GM23248 (cell line): ENCODE measurements around the gene SEPTIN5. TPM values are rescaled to one million over a fixed set of nuclear protein-coding genes. Genes with fewer than 3 reads are reported as not detected.

Source experiments
- DNase-seq: peaks from one replicate; pipeline ENCODE4 v3.0.0-alpha.2; 2015
- H2AFZ ChIP-seq: fragments of 200-600 bp; sonication (generic); 2 replicates; pipeline ENCODE4 v1.6.1; 2016; ENCODE audit warnings: antibody characterized with exemption
- H3F3A ChIP-seq: fragments of 200-600 bp; sonication (generic); 2 replicates; pipeline ENCODE4 v1.6.1; 2016; ENCODE audit warnings: mild to moderate bottlenecking, antibody characterized with exemption, mixed run types; ENCODE audit not compliant: insufficient read depth
- H3K27ac ChIP-seq: fragments of 200-600 bp; sonication (generic); 2 replicates; pipeline ENCODE4 v1.5.1; 2016; ENCODE audit warnings: mild to moderate bottlenecking
- H3K27me3 ChIP-seq: fragments of 200-600 bp; sonication (generic); replicated peaks from 2 replicates; pipeline ENCODE4 v1.6.1; 2016; ENCODE audit warnings: mild to moderate bottlenecking; ENCODE audit not compliant: insufficient read depth
- H3K36me3 ChIP-seq: fragments of 200-600 bp; sonication (generic); 2 replicates; pipeline ENCODE4 v1.6.1; 2016; ENCODE audit warnings: low read depth, mild to moderate bottlenecking
- H3K4me1 ChIP-seq: fragments of 200-600 bp; sonication (generic); 2 replicates; pipeline ENCODE4 v1.6.1; 2016; ENCODE audit warnings: mild to moderate bottlenecking; ENCODE audit not compliant: insufficient read depth
- H3K4me2 ChIP-seq: fragments of 200-600 bp; sonication (generic); one replicate; pipeline ENCODE4 v1.6.1; 2016; ENCODE audit warnings: mild to moderate bottlenecking; ENCODE audit not compliant: unreplicated experiment
- H3K4me3 ChIP-seq: fragments of 200-600 bp; sonication (generic); 2 replicates; pipeline ENCODE4 v1.5.1; 2016; ENCODE audit warnings: mild to moderate bottlenecking
- H3K79me2 ChIP-seq: fragments of 200-600 bp; sonication (generic); 2 replicates; pipeline ENCODE4 v1.6.1; 2016; ENCODE audit warnings: mild to moderate bottlenecking; ENCODE audit not compliant: insufficient read depth
- H3K9ac ChIP-seq: fragments of 200-600 bp; sonication (generic); 2 replicates; pipeline ENCODE4 v1.6.1; 2016; ENCODE audit warnings: mild to moderate bottlenecking
- H3K9me2 ChIP-seq: fragments of 200-600 bp; sonication (generic); 2 replicates; pipeline ENCODE4 v1.6.1; 2016; ENCODE audit warnings: mixed run types, mild to moderate bottlenecking, moderate library complexity; ENCODE audit not compliant: insufficient read depth
- H3K9me3 ChIP-seq: fragments of 200-600 bp; sonication (generic); one replicate; pipeline ENCODE4 v1.6.1; 2017; ENCODE audit warnings: low read depth
- H4K20me1 ChIP-seq: fragments of 200-600 bp; sonication (generic); 2 replicates; pipeline ENCODE4 v1.6.0; 2016; ENCODE audit not compliant: insufficient read depth
- EZH2 ChIP-seq: fragments of 200-600 bp; sonication (generic); IDR thresholded peaks from 2 replicates; pipeline ENCODE4 v1.6.1; 2018; ENCODE audit warnings: antibody characterized with exemption, mild to moderate bottlenecking; ENCODE audit not compliant: insufficient read depth, poor library complexity, severe bottlenecking
- EZH2phosphoT487 ChIP-seq: fragments of 200-600 bp; sonication (generic); IDR thresholded peaks from 2 replicates; pipeline ENCODE4 v1.6.1; 2018; ENCODE audit warnings: antibody characterized with exemption, moderate library complexity, mild to moderate bottlenecking, low read depth; ENCODE audit not compliant: insufficient read depth
- WGBS, 2 experiments: methylation state at CpG; one replicate each; pipeline ENCODE4 v1.1.6; 2015 to 2017; ENCODE audit warnings: low lambda C conversion rate in 2 of 2, low coverage in 1 of 2; ENCODE audit errors: missing lambda C conversion rate in 2 of 2; 5-methylcytosine and 5-hydroxymethylcytosine counted together
- in situ Hi-C: fragments of 300-500 bp; cut with MboI; formaldehyde crosslinking; loops from 2 replicates; pipeline ENCODE4 v1.15.0; 2020
- polyA plus RNA-seq: library from polyadenylated mRNA; unstranded; fragments of >200 nt; fragmentation: Nextera tagmentation; extraction: Ambion mirVana; gene quantifications from 2 replicates; pipeline ENCODE4 v1.2.1, GENCODE V29; 2016
- total RNA-seq: library from RNA; depleted of rRNA; stranded (reverse); fragments of >200 nt; shearing (Covaris generic); gene quantifications from 2 replicates; pipeline ENCODE4 v1.2.3, GENCODE V29; 2014

SEPTIN5 gene
- total and polyA plus RNA-seq, 2 experiments from 2014 or later = 17.0 to 31.5 TPM

DNA sequence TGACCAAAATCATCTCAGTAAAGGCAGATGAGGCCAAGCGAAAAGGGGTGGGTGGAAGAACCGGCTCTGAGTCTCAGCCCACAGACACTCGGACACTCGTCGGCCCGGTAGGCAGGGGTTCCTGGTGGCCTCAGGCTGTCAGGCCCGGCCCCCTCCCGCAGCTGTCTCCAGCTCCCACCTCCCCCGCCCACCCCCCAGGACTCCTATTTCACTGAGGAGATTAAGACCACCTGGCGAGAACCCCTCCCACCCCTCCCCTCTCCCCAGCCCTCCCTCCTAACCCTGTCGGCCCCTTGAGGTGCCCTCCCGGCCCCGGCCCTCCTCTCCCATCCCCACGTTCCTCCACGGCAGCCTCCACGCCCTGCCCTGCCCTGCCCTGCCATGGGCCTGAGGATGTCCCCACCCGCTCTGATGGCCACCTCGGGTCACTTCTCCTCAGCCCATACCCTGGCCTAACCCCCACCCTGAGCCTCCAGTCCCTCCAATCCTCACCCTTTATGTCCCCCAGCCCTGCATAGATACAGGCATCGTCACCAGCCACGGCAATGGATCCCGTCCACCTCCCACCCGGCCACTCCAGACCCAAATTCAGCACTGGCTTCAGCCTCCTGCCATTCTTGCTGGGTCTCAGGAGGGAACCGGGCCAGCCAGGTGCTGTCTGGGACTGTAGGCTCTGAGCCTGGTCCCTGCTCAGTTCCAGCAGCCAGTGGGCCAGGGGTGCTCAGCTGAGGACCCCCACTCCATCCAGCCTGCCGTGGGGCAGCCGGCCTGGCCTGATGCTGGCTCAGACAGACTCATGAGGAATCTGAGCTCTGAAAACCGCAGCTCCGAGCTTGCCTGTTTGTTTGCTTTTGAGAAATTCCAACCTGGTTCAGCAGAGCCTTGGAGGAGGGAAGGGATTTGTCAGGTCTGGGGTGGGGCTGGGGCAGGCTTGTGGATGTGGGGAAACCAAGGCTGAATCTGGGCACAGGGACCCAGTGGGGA, 36.5 kb downstream of the SEPTIN5 start:
- in situ Hi-C loops = no loop called here
- WGBS, 2 experiments = 69 to 77% methylated on average over 13 to 23 of the region's 27 CpGs
- Histone ChIP-seq H3K4me1 (0 out of 2 replicates have a peak, but pooled peaks cover 4% of the 10 kb centered on the region), H4K20me1 (no peaks in the 10 kb centered on the region), H3K9me3 (no peaks in the 10 kb centered on the region), H3F3A (no peaks in the 10 kb centered on the region), H3K9me2 (no peaks in the 10 kb centered on the region), H3K27me3 (peaks cover 18% of the 10 kb centered on the region; the same call in 1 of the 2 replicates), H3K27ac (no peak overlapping the region), H3K4me2 (no peak overlapping the region), H3K4me3 (no peak overlapping the region), H3K79me2 (no peaks in the 10 kb centered on the region), H3K36me3 (no peaks in the 10 kb centered on the region), H2AFZ (no peak overlapping the region), H3K9ac (no peak overlapping the region)
- no peak for DNase-seq
- TF ChIP-seq EZH2 (no peak), EZH2phosphoT487 (no peak)

DNA sequence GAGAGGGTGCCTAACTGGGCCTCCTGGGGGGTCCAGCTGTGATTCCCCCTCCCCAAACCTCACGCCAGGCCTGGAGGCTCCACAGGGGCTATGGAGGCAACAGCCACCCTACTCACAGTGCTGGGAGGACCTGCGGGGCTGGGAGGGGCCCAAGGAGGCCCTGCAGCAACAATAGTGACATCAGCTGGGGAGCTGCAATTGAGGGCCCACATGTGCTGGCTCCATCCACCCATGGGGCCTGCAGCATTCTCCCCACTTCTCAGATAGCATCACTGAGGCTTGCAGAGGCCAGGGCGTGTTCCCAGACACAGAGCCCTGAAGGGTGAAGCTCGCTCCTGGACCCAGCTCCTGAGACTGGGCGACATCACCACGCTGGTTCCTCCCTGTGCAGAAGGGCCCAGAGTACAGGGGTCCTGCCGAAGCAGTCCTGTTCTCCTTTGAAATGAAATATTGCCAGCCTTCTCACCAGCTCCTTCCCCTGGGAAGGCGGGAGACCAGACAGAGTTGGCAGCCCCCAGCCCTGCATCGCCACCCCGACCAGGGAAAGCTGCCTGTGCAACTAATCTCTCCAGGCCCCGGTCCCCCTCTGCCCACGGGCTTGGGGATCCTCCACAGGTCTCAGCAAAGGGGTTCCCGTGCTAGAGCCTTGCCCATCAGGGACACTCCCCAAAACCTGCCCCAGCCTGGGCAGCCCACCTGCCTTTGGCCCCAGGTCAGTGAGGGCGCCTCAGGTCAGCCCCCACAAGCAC, 37.4 kb downstream of the SEPTIN5 start:
- 83 to 87% methylated on average over 13 of the region's 14 CpGs for WGBS, 2 experiments

DNA sequence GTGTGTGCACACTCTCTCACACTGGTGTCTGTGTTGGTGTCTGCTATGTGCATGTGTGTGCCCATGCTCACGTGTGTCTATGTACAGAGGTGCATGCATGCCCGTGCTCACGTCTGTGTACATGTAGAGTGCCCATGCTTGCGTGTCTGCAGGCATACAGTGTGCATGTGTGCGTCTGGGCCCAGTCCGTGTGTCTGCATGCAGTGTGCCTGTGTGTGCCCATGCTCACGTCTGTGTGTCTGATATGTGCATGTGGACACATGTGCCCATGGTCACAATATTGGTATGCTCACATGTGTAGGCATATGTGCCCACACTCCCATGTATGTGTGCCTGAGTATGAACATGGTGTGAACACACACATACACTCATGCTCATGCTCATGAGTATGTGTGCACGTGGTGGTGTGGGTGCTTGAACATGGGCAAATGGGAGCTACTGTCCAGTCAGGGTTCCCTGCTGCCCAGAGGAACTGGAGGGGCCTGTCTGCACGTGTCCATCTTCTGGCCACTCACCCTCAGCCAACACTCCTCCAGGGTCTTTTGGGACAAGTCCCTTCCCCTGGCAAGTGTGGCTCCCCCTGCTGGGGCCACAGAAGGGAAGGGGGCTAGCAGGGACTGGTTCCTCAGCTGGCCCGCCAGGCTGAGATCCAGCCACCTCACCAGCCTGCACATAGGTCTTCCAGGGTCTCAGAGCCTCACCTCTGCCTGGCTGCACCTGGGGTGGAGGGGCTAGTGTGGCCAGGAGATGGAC, 39.0 kb downstream of the SEPTIN5 start:
- Histone ChIP-seq H4K20me1 (no peaks in the 10 kb centered on the region), H3K4me3 (no peak overlapping the region), H3K79me2 (no peaks in the 10 kb centered on the region), H2AFZ (no peak overlapping the region), H3K4me2 (no peak overlapping the region), H3F3A (no peaks in the 10 kb centered on the region), H3K36me3 (no peaks in the 10 kb centered on the region), H3K27ac (no peak overlapping the region), H3K4me1 (0 out of 2 replicates have a peak, but pooled peaks cover 4% of the 10 kb centered on the region), H3K9me2 (no peaks in the 10 kb centered on the region), H3K27me3 (peaks cover 25% of the 10 kb centered on the region; the same call in 1 of the 2 replicates), H3K9me3 (no peaks in the 10 kb centered on the region), H3K9ac (no peak overlapping the region)
- in situ Hi-C loops = no loop called here
- TF ChIP-seq EZH2phosphoT487 (no peak), EZH2 (no peak)
- no peak for DNase-seq
- WGBS, 2 experiments = 85 to 88% methylated on average over 10 of the region's 10 CpGs

More for the DNA sequence above, 37.4 kb downstream of the SEPTIN5 start:
- H4K20me1 ChIP-seq = no peaks in the 10 kb centered on the region
- in situ Hi-C loops = no loop called here
- H3K4me1 ChIP-seq = 0 out of 2 replicates have a peak, but pooled peaks cover 4% of the 10 kb centered on the region
- H3F3A ChIP-seq = no peaks in the 10 kb centered on the region
- H3K27me3 ChIP-seq = peaks cover 25% of the 10 kb centered on the region; the same call in 1 of the 2 replicates
- no peak for TF ChIP-seq EZH2
- no peak for TF ChIP-seq EZH2phosphoT487
- no peak overlapping the region for H2AFZ ChIP-seq
- H3K27ac ChIP-seq = no peak overlapping the region
- no peaks in the 10 kb centered on the region for H3K36me3 ChIP-seq
- H3K4me2 ChIP-seq = no peak overlapping the region
- no peaks in the 10 kb centered on the region for H3K9me3 ChIP-seq
- no peak overlapping the region for H3K9ac ChIP-seq
- no peak for DNase-seq
- H3K9me2 ChIP-seq = no peaks in the 10 kb centered on the region
- no peak overlapping the region for H3K4me3 ChIP-seq
- no peaks in the 10 kb centered on the region for H3K79me2 ChIP-seq
